Lower lobe of right lung (tissue), 2 donors: ENCODE measurements around the gene UBB. TPM values are rescaled to one million over a fixed set of nuclear protein-coding genes. Genes with fewer than 3 reads are reported as not detected.

Experiments
- ATAC-seq, 2 donors: fragments of 200-7000 bp; cut with Tn5 transposase; one replicate each; pipeline ENCODE4 v1.9.1; 2020 to 2022; ENCODE audit warnings: mild to moderate bottlenecking in 2 of 2, moderate library complexity in 2 of 2
- DNase-seq: peaks from one replicate; pipeline ENCODE4 v3.0.0-alpha.2; 2020
- H3K27ac ChIP-seq: fragments of 200-600 bp; one replicate; pipeline ENCODE4 v1.8.0; 2022
- H3K27me3 ChIP-seq: fragments of 200-600 bp; one replicate; pipeline ENCODE4 v1.8.0; 2022; ENCODE audit warnings: low read depth
- H3K36me3 ChIP-seq: fragments of 200-600 bp; one replicate; pipeline ENCODE4 v1.8.0; 2022; ENCODE audit warnings: mild to moderate bottlenecking
- H3K4me1 ChIP-seq: fragments of 200-600 bp; one replicate; pipeline ENCODE4 v1.8.0; 2022
- H3K4me3 ChIP-seq: fragments of 200-600 bp; one replicate; pipeline ENCODE4 v1.8.0; 2022; ENCODE audit warnings: mild to moderate bottlenecking
- H3K9me3 ChIP-seq: fragments of 200-600 bp; one replicate; pipeline ENCODE4 v1.8.0; 2022
- CTCF ChIP-seq: fragments of 200-600 bp; IDR thresholded peaks from one replicate; pipeline ENCODE4 v1.8.0; 2022; ENCODE audit warnings: antibody characterized with exemption, mild to moderate bottlenecking
- intact Hi-C: fragments of 100-400 bp; cut with DNase I; formaldehyde crosslinking; loops from one replicate; pipeline ENCODE4 v1.11.0; 2022
- total RNA-seq: library from RNA; stranded (reverse); fragmentation: NEBNext Ultra II Directional; extraction: Animal tissue kit (Norgen Biotek cat#: 25700); gene quantifications from one replicate; pipeline ENCODE4 v1.2.1, GENCODE V29; 2021
- donor health status: DM: no; HTN: yes; CAD: no; lungs with severe emphysema.

Gene UBB
- total RNA-seq, 1 donor from 2014 or later, result 1,803 TPM

- intact Hi-C loops, result no loop called here
- H3K27ac ChIP-seq, result no peak overlapping the region
- DNase-seq (no peak), ATAC-seq (no peak)
- TF ChIP-seq CTCF, result no peak
- no peaks in the 10 kb centered on the region for H3K27me3 ChIP-seq
- no peak overlapping the region for H3K4me3 ChIP-seq
- H3K4me1 ChIP-seq, result peaks cover 29% of the 10 kb centered on the region
- no peaks in the 10 kb centered on the region for H3K9me3 ChIP-seq
- peaks cover 86% of the 10 kb centered on the region for H3K36me3 ChIP-seq
Measured at GRCh38 chr17:16422416-16422815, 41.5 kb downstream of the UBB start.

GRCh38 chr17:16423226-16423872 is 42.5 kb downstream of the UBB start:
- no peak for TF ChIP-seq CTCF
- DNase-seq (no peak), ATAC-seq (no peak)
- Histone ChIP-seq H3K4me3 (no peak overlapping the region), H3K36me3 (peaks cover 86% of the 10 kb centered on the region), H3K9me3 (no peaks in the 10 kb centered on the region), H3K4me1 (peaks cover 23% of the 10 kb centered on the region), H3K27ac (no peak overlapping the region), H3K27me3 (no peaks in the 10 kb centered on the region)
- intact Hi-C loops, result no loop called here

- intact Hi-C loops, result no loop called here
- no peak for TF ChIP-seq CTCF
- ATAC-seq (no peak), DNase-seq (no peak)
- no peak overlapping the region for H3K4me3 ChIP-seq
- H3K27ac ChIP-seq, result no peak overlapping the region
- H3K36me3 ChIP-seq, result peaks cover 93% of the 10 kb centered on the region
- H3K4me1 ChIP-seq, result peaks cover 7% of the 10 kb centered on the region
- H3K9me3 ChIP-seq, result no peaks in the 10 kb centered on the region
- H3K27me3 ChIP-seq, result no peaks in the 10 kb centered on the region
Measured at GRCh38 chr17:16425202-16425601, 44.3 kb downstream of the UBB start.

- no peak for TF ChIP-seq CTCF
- intact Hi-C loops, result no loop called here
- no peak overlapping the region for H3K27ac ChIP-seq
- no peaks in the 10 kb centered on the region for H3K27me3 ChIP-seq
- H3K4me3 ChIP-seq, result no peak overlapping the region
- peaks cover 4% of the 10 kb centered on the region for H3K4me1 ChIP-seq
- no peaks in the 10 kb centered on the region for H3K9me3 ChIP-seq
- ATAC-seq, result no peak
- DNase-seq, result no peak
- H3K36me3 ChIP-seq, result peaks cover 92% of the 10 kb centered on the region
Measured at GRCh38 chr17:16425698-16426659, 45.1 kb downstream of the UBB start.

GRCh38 chr17:16427020-16427419 is 46.1 kb downstream of the UBB start:
- Histone ChIP-seq H3K36me3 (peaks cover 85% of the 10 kb centered on the region), H3K27ac (no peak overlapping the region), H3K4me1 (peaks cover 4% of the 10 kb centered on the region), H3K27me3 (no peaks in the 10 kb centered on the region), H3K9me3 (no peaks in the 10 kb centered on the region), H3K4me3 (no peak overlapping the region)
- TF ChIP-seq CTCF, result no peak
- ATAC-seq (no peak), DNase-seq (no peak)
- intact Hi-C loops, result no loop called here
